GM21825 (cell line): ENCODE results near the gene GUCD1.
"Not testable (repeated sequence)": the region's sequence is repeated elsewhere in the genome, so short reads cannot be mapped to it uniquely, and the experiment has no call there.

Experiments used
- ATAC-seq: cut with Tn5 transposase; IDR thresholded peaks from one replicate; pipeline ENCODE4 v1.9.1; 2021; ENCODE audit warnings: mild to moderate bottlenecking, moderate library complexity; ENCODE audit not compliant: unreplicated experiment

GUCD1 gene

DNA sequence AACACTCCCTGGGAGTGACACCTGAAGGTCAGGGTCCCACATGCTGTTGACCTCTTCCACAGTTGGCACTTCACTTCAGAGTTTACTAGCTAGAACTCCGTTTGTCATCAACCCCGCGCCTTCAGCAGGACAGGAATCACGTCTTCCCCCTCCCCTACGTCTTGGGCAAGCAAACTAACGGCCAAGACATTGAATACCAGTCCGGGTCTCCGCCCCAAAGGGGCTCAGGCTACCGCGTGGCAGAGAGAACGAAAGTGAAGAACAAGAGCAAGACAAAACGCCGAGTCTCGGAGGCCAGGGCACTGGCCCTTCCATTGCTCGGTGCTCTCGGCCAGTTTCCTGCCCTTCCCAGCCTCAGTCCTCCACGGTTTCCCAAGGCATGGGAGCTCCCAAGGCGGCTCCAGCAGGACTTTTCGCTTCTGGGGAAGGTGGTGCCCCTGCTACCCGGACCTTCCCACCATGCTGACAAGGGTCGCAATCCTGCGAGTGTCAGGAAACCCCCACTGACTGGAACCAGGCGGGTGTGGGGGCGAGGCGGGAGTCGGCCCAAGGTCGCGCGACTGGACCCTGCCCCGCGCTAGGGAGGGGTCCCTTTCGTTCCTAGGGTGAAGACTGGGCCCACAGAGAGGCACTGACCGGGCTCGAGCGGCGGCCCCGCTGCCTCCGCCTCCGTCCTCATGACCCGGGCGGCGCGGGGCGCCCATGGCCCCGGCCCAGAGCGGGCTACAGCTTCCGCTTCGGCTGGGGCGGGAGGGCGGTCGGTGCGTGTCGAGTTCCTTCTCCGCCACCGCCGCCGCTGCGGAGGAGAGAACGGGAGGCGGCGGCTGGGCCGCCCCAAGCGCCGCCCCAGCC, at the start of gene GUCD1:
Gene GUCD1 (minus strand): TSS at position 826 of the 852 bp plus-strand sequence. CDS start 147 bp downstream, at position 679.
- ATAC-seq = peak; percentile 10

DNA sequence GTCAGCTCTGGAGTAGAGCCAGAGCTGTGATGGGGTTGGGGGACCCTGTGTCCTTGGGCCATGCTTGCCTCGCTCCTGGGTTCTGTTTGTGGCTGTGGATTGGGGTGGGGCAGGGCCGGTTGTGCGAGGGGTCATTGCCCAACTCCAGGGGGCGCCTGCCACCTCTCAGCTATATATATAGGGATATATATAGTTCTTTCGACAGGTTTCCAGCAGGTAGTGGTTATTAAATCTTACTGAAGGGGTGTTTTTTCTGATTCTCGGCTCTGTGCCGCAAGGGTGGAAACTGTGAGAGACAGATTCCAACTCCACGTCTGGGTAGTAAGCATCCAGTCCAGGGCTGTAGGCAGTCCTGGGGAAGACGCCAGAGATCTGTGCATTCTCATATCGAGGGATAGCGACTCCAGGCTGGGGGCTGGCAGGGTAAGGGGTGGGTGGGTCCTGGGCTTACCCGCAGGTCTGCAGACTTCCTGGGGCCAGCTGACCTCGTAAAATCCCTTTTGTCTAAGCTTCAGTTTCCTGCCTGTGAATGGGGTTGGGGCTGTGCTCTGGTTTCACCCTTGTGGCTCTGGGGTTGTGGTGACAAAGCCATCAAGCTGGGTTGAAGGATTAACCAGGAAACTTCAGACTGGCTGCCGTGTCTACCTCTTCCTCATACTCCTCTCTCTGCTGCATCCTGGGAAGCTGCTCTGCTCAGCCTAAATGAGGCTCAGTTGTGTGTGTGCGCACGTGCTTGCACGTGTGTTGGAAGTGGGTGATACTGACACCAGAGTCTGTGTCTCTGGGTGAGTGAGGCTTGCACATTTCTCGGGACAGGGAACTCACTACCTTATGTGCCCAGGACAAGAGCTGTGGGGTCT, 49.1 kb upstream of the GUCD1 start:
- ATAC-seq = not testable (repeated sequence)

DNA sequence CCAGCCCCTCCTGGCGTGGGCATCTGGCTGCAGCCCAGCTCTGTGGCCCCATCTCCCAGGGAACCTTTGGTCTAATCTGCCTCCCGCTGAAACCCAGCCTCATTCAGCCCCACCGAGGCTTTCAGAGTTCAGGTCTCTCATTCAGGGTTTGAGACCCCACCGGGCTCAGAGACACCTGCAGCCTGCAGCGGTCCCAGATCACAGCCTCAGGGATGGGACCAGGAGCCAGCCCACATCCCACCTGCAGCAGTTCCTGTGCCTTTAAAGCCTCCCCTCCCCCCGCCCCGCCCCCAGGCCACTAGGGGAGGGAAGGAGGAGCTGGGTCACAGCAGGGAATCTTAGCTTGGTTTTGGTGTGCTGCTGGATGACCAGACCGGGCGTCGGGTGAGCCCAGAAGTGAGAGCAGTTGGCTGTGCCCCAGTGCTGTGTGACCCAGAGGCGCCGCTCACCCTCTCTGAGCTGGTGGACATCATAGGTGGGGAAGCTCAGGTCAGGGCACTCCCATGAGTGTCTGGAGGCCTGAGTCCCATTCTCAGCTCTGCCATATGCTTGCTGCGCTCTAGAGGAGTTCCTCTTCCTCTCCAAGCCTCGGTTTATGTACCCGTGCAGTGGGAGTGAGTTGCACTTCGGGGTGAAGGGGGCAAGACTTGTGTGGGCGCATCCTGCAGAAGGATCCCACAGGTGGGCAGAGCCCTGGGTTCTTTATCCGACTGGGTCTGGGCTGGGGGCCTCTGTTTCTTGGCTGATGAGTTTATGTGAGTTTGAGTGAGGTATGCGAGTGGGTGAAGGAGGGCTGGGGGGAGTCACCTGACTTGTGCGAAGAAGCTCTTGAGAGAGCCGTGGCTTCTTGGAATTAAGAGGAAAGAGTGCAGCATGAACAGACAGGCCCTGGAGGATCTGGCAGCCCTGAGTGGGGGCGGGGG, 48.2 kb upstream of the GUCD1 start, which contains the start of gene GGT1:
Gene GGT1 (plus strand): TSS at position 347 of the 923 bp plus-strand sequence. CDS start 7,889 bp downstream, outside the sequence.
- ATAC-seq = not testable (repeated sequence)

DNA sequence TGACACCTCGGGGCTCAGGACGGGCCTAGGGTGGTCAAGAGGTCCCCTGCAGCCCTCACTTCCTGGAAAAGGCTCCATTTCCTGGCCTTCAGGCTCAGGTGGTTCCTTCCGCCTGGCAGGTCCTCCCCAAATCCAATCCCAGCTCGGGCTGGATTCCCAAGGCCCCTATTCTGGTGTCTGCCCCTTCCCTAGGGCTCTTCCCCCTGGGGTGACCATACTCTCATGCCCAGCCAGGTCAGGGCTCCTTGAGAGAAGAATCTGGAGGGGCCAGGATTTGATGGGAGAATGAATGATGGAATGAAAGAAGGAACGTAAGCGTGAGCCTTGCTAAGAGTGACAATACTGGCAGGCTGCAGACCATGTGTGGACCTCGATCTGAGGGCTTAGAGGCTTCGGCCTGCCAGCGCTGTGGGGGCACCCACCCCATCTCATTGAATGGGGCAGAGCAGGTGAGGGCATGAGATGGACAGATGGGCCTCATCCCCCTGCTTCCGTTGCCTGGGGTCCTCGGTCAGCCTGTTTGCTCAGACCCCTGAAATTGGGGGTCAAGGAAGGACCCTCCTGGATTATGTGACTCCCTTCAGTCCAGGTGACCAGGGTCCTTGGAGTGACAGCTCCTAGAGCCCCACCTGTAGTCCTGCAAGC, 47.3 kb upstream of the GUCD1 start:
- not testable (repeated sequence) for ATAC-seq

DNA sequence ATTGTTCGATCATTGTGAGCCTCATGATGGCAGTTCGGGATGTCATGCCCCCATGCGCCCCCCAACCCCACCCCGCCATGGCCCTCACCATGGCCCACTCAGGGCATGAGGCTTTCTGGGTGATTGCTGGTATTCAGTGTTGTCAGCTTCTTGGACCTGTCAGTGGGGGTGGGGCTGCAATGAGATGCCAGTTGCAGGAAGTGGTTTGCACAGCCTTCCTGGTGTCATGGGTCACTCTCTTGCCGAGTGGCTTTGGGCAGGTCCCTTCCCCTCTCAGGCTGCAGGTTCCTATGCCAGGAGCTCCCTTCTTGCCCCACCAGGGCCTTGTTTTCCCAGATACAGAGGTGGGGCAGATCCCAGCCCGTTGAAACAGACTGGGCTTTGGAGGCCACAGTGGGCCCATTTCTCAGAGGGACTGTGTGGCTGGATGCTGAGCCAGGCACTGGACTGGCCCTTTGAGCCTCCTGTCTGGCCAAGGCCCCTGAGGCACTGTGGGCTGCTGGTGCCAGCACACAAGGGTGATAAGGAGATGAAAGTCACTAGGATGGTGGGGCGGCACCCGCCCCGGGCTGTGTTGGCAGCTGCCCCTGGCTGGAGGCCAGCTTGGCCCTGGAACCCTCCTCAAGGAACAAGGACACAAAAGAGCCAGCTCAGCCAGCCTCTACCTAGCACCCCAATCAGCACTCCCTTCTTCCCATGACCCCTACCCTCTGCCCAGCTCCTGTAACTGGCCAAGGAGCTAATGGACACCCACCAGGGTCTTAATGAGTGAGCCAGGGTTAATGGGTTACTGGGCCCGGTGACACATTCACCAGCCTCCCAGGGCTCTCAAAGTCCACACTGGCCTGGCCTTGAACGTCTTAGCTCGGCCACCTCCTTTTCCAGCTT, 46.5 kb upstream of the GUCD1 start:
- no peak for ATAC-seq

DNA sequence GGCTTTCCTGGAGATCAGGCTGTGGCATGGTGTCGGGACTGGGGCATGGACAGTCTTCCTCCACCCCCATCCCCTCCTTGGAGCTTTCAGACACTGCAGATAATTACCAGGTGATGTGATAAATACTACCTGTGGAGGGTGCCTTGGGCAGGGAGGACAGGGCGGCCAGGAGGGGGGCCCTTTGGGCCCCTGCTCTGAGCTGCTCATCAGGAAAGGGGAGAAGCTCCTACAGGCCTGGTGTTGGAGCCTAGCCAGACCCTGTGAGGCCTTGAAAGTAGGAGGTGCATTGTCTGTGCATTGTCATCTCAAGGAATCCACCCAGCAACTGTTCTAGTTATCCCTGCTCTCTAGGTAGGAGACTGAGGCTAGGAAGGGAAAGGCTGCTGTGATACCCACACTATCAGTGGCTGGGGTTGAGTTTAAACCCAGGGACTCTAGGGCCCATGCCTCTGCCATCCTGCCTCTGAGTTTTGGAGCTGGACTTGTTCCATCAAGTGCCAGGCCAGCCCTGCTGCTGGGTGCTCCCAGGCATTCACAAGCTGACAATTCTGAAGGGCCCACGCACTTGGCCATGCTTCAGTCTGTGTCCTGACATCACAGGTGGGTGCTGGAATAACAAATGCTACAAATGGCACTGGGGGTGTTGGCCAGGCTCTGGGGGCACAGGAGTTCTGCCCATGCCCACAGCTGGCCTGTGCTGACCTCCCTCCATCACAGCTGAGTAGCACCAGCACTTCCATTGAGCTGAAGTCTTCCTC, 45.2 kb upstream of the GUCD1 start:
- not testable (repeated sequence) for ATAC-seq

DNA sequence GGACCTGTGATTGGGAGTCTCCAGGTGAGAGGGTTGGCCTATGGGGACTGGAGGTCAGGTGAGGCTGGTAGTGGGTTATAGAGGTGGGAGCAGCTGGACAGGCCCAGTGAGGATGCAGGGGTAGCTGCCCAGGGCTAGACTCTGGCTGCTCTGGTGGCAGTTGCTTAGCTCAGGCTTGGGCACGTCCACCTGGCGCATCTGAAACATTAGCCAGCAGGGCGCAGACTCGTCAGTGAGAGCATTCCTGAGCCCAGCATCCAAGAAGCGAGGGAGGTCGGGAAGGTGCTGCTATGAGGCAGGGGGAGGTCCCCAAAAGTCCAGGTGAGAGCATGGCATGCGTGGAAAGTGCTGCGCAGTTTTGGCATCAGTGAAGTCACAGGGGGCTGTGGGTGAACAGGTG, 44.6 kb upstream of the GUCD1 start:
- ATAC-seq = no peak

DNA sequence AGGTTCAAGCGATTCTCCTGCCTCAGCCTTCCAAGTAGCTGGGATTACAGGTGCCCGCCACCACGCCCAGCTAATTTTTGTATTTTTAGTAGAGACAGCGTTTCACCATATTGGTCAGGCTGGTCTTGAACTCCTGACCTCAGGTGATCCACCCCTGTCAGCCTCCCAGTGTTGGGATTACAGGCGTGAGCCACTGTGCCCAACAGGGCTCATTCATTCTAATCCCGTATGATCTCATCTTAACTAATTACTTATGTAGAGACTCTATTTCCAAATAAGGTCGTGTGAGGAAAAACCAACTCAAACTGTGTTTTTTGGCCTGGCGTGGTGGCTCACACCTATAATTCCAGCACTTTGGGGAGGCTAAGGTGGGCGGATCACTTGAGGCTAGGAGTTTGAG, 42.1 kb upstream of the GUCD1 start:
- not testable (repeated sequence) for ATAC-seq

DNA sequence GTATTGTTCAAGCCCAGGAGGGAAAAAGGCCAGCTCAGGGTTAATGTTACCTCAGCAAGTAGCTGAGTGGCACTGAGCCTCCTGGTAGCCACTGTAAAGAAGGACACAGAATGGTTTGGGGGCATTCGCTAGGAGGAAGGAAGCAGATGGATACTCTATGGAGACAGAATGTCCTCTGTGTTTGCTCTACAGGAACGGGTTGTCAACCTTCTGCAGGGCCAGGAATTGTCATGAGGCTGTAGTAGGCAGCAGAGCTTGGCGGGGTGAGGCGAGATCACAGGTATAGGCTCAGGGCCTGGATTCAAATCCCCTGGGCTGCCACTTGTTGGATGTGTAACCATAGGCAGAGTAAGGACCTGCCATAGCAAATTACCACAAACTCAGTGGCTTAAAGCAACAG, 40.9 kb upstream of the GUCD1 start:
- ATAC-seq = no peak

DNA sequence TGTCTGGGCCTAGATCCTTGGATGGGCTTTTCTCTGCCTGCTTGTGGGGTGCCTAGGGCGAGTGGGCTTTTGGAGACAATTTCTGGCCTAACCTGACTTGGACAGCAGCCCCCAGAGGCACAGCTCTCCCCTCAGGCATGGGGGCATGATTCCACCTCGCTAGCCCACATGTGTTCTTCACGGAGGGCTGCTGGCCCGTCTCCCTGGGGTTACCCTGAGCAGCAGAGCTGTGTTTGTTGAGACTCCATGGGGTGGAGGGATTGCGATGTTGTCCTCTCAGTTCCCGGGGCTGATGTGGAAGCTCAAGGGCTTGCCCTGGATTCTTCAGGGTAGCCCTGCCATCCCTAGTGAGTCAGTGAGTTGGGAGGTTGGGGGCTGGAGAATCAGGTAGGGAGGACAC, 40.3 kb upstream of the GUCD1 start:
- ATAC-seq = no peak

DNA sequence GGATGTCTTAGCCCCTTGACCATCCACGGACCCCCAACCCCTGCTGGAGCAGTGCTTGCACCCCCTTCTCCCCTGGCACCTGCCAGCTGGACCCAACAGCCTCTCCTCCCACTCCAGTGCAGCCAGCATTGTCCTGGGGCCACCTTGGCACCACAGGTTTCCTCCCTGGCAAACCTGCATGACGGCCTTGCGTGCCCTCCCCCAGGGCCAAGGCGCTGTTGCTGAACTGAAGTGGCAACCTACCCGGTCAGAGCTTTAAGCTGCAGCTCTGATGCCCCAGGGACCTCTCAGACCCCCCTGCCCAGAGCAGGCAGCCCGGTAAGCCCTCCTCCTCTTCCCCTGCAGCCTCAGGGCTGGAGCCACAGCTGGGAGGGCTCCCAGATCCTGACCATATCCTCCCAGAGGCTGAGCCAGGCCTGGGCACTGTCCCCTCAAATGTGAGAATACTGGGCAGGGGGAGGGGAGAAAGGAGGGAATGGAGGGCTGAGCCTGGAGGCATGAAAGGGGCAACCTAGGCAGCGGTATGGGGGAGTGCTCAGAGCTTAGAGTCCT, 39.7 kb upstream of the GUCD1 start:
- no peak for ATAC-seq

DNA sequence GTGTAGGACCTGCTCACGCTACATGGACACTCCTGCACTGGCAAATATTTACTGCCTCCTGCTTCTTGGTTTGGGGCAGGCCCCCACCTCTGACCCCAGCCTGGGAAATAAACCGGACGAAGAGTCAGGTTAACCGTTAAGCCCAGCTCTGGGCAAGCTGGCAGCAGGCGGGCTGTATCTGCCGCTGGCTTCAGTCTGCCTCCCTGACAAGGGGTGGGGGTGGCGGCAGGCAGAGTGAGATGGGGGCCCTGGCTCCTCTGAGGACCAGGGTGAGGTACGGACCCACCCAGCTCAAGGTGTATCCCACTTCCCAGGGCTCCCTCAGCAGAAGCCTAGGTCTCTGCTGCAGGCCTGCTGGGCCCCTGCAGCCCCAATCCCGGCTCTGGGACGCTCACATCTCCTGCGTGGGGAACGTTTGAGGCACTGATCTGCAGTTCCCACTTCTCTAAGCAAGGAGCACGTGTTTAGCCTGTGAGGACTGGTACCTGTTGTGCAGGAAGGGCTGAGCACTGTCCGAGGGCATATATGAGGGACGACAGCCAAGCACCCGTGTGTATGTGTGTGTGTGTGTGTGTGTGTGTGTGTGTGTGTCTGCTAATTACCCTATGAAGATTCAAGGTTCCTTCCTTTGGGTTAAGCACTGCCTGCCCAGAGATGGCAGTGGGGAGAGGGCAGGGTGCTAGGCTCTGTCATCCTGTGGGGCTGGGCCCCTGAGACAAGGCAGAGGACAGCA, 39.1 kb upstream of the GUCD1 start:
- ATAC-seq = no peak

DNA sequence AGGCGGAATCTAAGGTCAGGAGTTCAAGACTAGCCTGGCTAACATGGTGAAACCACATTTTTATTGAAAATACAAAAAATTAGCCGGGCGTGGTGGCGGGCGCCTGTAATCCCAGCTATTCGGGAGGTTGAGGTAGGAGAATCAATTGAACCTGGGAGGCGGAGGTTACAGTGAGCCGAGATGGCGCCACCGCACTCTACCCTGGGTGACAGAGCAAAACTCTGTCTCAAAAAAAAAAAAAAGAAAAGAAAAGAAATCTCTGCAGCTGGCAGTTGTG, 38.6 kb upstream of the GUCD1 start:
- ATAC-seq = not testable (repeated sequence)

DNA sequence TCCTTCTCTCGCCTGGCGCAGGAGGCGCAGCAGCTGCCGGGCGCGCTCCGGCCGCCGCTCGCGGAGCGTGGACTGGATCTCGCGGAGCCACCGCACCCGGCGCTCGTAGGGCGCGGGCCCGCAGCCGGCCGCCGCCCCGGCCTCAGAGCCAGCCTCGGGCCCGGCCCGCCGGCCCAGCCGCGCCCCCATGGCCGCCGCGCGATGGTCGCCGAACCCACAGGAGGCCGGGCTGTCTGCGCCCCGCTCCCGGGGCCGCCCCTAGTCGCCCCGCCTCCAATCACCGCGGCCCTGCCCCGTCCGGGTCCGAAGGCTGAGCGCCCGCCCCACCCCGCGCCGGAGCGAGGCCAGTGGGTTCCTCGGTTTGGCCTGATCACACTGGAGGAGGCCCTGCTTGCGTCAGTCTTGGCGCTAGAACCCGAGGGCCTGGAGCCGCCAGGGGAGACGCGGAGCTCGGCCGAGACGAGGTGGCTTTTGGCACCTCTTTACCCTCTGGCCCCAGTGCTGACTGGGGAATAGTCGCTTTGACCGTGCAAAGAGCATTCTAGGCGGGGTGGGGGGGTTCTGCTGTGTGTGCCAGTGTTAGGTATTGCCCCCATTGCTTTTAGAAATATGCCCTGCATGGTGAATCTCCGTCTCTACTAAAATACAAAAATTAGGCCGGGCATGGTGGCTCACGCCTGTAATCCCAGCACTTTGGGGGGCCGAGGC, 38.1 kb upstream of the GUCD1 start, which contains the start of gene LRRC75B:
Gene LRRC75B (minus strand): TSS at position 223 of the 708 bp plus-strand sequence. CDS start 34 bp downstream, at position 189.
- ATAC-seq = peak; percentile 51

DNA sequence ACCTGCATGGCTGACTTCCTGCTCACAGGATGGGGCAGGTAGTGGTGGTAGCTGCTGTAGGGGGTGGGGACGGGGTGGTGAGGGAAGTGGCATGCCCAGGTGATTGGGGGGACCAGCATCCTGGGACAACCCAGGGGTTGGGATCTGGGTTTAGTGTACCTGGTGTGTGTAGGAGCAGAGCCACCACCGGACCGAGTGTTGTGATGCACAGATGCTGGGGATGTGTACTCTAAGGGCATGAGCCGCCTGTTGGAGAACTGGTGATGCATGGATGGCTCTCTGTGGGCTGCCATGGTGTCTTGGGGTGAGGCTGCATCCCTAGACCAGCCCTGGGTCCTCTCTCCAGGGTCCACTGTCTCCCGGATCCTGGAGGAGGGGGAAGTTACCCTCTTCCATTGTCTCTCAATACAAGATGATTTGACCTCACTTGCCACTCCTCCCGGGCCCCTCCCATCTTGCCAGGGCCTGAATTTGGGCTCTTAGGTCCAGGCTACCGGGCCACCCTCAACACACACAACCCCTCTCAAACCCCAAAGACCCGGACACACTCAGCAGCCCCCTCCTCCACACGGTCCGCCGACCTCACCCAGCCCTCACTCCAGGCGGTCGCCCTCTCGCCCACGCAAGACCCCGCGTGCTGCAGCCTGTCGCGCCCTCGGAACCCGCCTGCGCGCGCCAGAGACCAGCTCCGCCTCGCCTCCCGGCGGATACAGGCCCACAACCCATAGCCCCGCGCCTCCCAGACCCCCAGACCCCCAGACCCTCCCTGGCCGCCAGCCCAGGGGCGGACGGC, 37.3 kb upstream of the GUCD1 start:
- peak; percentile 7 for ATAC-seq

DNA sequence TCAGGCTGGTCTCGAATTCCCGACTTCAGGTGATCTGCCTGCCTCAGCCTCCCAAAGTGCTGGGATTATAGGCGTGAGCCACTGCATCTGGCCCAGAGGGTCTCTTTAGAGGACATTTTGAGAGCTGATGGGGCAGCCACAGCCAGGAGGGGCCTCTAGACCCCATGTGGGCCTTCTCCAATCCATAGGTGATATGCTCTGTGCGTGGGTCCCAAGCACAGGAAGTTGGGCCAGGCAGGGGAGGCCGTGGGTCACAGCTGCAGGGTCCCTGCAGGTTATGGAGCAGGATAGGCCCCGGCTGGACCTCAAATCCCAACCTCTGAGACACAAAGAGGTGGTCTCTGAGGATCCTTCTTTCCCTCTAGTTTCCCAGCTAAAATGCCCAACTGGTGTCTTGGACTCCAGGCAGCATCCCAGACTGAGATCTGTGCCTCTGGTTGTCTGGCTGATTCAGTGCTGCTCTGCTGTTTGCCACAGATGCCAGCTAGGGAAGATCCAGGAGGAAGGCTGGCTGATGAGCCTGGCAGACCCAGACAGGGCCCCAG, 36.4 kb upstream of the GUCD1 start:
- no peak for ATAC-seq
